ENCODE measurements around the gene MEA1. TPM values are rescaled to one million over a fixed set of nuclear protein-coding genes. Genes with fewer than 3 reads are reported as not detected.

The MEA1 gene
- total RNA-seq, 3 donors from 2014 or later (not counting 1 experiment from before 2014, with no cell fraction given) = 29.6 to 34.3 (median 34.2) TPM

DNA sequence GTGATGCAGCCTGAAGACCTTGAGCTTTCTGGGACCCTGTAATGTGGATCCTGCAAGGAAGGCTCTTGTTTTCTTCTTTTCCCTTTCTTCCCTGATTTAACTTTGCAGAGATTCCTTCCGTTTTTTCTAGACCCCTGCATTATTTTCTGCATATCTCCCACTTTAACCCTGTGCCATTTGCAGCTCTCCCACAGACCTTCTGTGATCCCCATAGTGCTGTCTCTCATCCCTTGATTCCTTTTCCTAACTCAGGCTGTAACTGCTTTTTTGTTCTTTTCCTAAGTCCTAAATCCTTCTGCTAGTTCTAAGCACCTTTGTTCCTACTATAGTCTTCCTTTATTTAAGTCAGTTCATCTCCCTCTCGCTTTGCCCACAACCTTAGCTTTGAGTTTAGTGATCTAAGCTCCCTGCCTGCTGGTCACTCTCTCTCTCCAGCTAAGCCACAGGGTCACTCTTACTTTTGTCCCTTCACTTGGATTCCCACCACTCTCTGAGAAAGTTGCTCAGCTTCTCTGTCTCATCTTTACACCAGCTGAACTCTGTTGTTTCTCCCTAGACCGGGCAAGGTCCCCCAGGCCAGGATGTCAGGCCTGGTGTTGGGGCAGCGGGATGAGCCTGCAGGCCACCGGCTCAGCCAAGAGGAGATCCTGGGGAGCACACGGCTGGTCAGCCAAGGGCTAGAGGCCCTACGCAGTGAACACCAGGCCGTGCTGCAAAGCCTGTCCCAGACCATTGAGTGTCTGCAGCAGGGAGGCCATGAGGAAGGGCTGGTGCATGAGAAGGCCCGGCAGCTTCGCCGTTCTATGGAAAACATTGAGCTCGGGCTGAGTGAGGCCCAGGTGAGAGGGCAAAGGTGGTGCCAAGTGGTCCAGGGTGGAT, 47.2 kb upstream of the MEA1 start:
- peaks cover 19 to 33% of the 10 kb centered on the region in 2 donors for H3K4me1 Mint-ChIP-seq
- H3K27ac Mint-ChIP-seq = peak overlapping the region; percentile 98 to 99
- H3K4me1 ChIP-seq (ENCODE audit: control insufficient read depth, insufficient read depth, low read length) = peaks cover 20% of the 10 kb centered on the region
- no peaks in the 10 kb centered on the region for H3K36me3 Mint-ChIP-seq
- H3K4me3 Mint-ChIP-seq = peak overlapping the region; percentile 96
- H3K36me3 ChIP-seq (ENCODE audit: control insufficient read depth, insufficient read depth, low read length) = peaks cover 17% of the 10 kb centered on the region
- TF ChIP-seq, protein P1, sequence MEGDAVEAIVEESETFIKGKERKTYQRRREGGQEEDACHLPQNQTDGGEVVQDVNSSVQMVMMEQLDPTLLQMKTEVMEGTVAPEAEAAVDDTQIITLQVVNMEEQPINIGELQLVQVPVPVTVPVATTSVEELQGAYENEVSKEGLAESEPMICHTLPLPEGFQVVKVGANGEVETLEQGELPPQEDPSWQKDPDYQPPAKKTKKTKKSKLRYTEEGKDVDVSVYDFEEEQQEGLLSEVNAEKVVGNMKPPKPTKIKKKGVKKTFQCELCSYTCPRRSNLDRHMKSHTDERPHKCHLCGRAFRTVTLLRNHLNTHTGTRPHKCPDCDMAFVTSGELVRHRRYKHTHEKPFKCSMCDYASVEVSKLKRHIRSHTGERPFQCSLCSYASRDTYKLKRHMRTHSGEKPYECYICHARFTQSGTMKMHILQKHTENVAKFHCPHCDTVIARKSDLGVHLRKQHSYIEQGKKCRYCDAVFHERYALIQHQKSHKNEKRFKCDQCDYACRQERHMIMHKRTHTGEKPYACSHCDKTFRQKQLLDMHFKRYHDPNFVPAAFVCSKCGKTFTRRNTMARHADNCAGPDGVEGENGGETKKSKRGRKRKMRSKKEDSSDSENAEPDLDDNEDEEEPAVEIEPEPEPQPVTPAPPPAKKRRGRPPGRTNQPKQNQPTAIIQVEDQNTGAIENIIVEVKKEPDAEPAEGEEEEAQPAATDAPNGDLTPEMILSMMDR (IDR thresholded peaks at IDR 0.05) = no peak
- no peaks in the 10 kb centered on the region for H3K27me3 Mint-ChIP-seq (ENCODE audit: low read depth in 2 of 2)
- DNase-seq (no peak), ATAC-seq (no peak)
- no peak overlapping the region for H3K27ac ChIP-seq (ENCODE audit: low read length)
- no peaks in the 10 kb centered on the region for H3K9me3 ChIP-seq (ENCODE audit: control insufficient read depth, insufficient read depth, low read length)
- H3K4me3 ChIP-seq (ENCODE audit: low read length) = no peak overlapping the region
- no peaks in the 10 kb centered on the region for H3K9me3 Mint-ChIP-seq
- 95% methylated on average over 12 of the region's 12 CpGs for WGBS (ENCODE audit: insufficient coverage)
- intact Hi-C loops (cut with micrococcal nuclease) = no loop called here
- H3K27me3 ChIP-seq (ENCODE audit: control insufficient read depth, insufficient read depth, low read length) = no peaks in the 10 kb centered on the region

DNA sequence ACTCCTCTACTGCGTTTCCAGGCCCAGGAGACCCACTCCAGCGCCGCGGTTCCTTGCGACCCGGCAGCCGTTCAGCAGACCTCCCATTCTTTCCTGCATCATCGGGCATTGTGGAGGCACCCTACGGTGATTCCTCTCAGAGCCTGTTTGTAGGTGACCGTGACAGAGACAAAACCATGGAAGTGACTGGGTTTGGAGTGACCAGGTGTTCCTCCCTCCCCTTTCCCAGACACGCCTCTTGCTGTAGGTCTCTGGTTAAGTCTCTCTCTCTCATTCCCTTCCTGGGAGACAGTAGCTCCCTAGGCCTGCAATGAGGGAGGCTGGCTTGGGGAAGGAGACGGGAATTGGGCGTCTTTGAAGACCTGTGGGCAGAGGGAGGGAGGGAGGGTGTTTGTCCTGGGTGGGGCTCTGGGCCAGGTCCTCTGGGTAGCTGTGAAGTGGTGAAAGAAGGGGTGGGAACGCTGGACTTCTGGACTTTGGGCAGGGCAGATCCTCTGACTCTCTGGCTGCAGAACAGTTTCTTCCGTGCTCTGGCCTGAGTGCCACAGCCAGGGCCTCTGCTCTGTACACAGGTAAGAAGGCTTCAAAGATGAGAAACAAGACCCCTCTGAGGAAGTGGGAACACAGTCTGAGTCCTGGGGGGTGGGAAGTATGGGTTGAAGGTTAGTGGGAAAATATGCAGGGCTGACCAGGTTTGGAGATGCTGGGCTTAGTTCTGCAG, 46.4 kb upstream of the MEA1 start:
- H3K4me3 Mint-ChIP-seq = peak overlapping the region; percentile 96
- no peaks in the 10 kb centered on the region for H3K9me3 ChIP-seq (ENCODE audit: control insufficient read depth, insufficient read depth, low read length)
- no peaks in the 10 kb centered on the region for H3K27me3 ChIP-seq (ENCODE audit: control insufficient read depth, insufficient read depth, low read length)
- H3K4me1 Mint-ChIP-seq = peaks cover 19 to 33% of the 10 kb centered on the region in 2 donors
- H3K4me1 ChIP-seq (ENCODE audit: control insufficient read depth, insufficient read depth, low read length) = peaks cover 20% of the 10 kb centered on the region
- no peak for DNase-seq
- WGBS (ENCODE audit: insufficient coverage) = 19% methylated on average over 14 of the region's 15 CpGs
- H3K27me3 Mint-ChIP-seq (ENCODE audit: low read depth in 2 of 2) = no peaks in the 10 kb centered on the region
- TF ChIP-seq, protein P1 (IDR thresholded peaks at IDR 0.05) = no peak
- peak overlapping the region; percentile 85 for H3K27ac ChIP-seq (ENCODE audit: low read length)
- no peak for ATAC-seq
- no peaks in the 10 kb centered on the region for H3K36me3 Mint-ChIP-seq
- H3K9me3 Mint-ChIP-seq = no peaks in the 10 kb centered on the region
- H3K27ac Mint-ChIP-seq = peak overlapping the region; percentile 98 to 99
- intact Hi-C loops (cut with micrococcal nuclease) = no loop called here
- H3K4me3 ChIP-seq (ENCODE audit: low read length) = peak overlapping the region; percentile 90
- peaks cover 12% of the 10 kb centered on the region for H3K36me3 ChIP-seq (ENCODE audit: control insufficient read depth, insufficient read depth, low read length)

DNA sequence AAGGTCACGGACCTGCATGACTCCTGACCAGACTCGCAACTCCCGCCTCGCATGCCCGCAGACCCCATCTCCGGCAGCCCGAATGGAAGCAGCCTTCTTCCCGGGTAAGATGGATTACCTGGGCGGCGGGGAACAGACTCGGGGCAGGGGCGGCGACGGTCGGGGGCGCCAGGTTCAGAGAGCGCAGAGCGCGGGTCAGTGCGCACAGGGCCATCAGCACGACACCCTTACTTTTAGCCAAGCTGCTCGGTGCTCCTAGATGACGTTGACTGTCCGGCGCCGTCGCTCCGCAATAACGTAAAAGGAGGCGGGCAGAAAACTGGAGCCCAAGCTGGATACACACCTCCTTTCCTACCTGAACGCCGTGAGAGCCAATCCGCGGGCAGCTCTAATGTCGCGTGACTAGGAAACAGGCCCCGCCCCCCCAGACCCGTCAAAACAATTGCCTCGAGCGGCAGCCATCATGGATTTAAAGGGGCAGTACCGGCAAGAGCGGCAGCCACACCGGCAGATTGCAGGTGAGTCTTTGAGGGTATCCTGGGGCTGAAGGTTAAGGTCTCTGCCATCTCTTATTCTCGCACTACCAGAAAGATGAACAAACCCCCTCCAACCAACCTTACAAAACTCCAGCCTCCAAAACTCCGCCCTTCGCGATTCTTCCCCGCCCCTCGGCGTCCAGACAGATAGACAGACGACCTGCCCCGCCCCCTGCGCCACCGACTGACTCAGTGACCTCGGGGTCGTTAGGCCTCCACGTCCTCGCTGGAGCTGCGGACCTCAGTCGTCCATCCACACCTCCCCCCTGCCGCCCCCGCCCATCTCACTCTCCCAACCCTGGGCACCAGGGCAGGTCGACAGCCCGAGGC, 45.7 kb upstream of the MEA1 start, which contains the start of the genes KLC4 and MRPL2:
Gene KLC4, plus strand, starts transcription at position 464 of the 866 bp plus-strand sequence. CDS start 1,705 bp downstream, outside the sequence.
Gene MRPL2, minus strand, starts transcription at position 267 of the 866 bp plus-strand sequence. Its CDS starts 53 bp downstream, at position 214.
- ATAC-seq (peak; percentile 94 to 98 (median 96)), DNase-seq (peak; percentile 97 to 99)
- TF ChIP-seq, protein P1 (IDR thresholded peaks at IDR 0.05) = no peak
- no peaks in the 10 kb centered on the region for H3K9me3 Mint-ChIP-seq
- H3K4me1 Mint-ChIP-seq = peaks cover 21 to 34% of the 10 kb centered on the region in 2 donors
- H3K36me3 ChIP-seq (ENCODE audit: control insufficient read depth, insufficient read depth, low read length) = peaks cover 12% of the 10 kb centered on the region
- H3K4me3 Mint-ChIP-seq = peak within 1 kb of the TSS; percentile 96
- H3K4me3 ChIP-seq (ENCODE audit: low read length) = peak within 1 kb of the TSS; percentile 90
- no peaks in the 10 kb centered on the region for H3K27me3 ChIP-seq (ENCODE audit: control insufficient read depth, insufficient read depth, low read length)
- no peaks in the 10 kb centered on the region for H3K27me3 Mint-ChIP-seq (ENCODE audit: low read depth in 2 of 2)
- H3K9me3 ChIP-seq (ENCODE audit: control insufficient read depth, insufficient read depth, low read length) = no peaks in the 10 kb centered on the region
- intact Hi-C loops (cut with micrococcal nuclease) = loop anchor here (1.0 to 2.0 kb wide), 4 partner anchors 45 to 313 kb away; partner anchors contain the start of genes KLHDC3, PEX6, SRF and TBCC
- peak within 1 kb of the TSS; percentile 85 for H3K27ac ChIP-seq (ENCODE audit: low read length)
- no peaks in the 10 kb centered on the region for H3K36me3 Mint-ChIP-seq
- H3K27ac Mint-ChIP-seq = peak within 1 kb of the TSS; percentile 98 to 99
- WGBS (ENCODE audit: insufficient coverage) = under 1% methylated on average over 64 of the region's 64 CpGs
- H3K4me1 ChIP-seq (ENCODE audit: control insufficient read depth, insufficient read depth, low read length) = peaks cover 20% of the 10 kb centered on the region
